NCI-H2081 (cell line): Measurements from ENCODE around the gene FRY.
"Not testable (repeated sequence)": the region's sequence is repeated elsewhere in the genome, so short reads cannot be mapped to it uniquely, and the experiment has no call there.

Experiments
- DNase-seq, 2 experiments: peaks; one replicate each; lab custom pipeline; 2025; lab: John Stamatoyannopoulos, UW

FRY gene

GRCh38 chr13:32031025-32031814 is at the start of gene FRY:
FRY (plus strand) TSS chr13:32031774; CDS start chr13:32031796, 22 bp downstream.
- peak; percentile 59 to 77 for DNase-seq

GRCh38 chr13:31982124-31982523 is 49.5 kb upstream of the FRY start:
- no peak for DNase-seq

- peak; percentile 46 to 67 for DNase-seq
Measured at GRCh38 chr13:31982540-31982939, 49.0 kb upstream of the FRY start.

GRCh38 chr13:31983696-31984095 is 47.9 kb upstream of the FRY start:
- not testable (repeated sequence) for DNase-seq

- not testable (repeated sequence) for DNase-seq
Measured at GRCh38 chr13:31984388-31984787, 47.2 kb upstream of the FRY start.

GRCh38 chr13:31986676-31987470 is 44.7 kb upstream of the FRY start:
- DNase-seq: peak; percentile 49 to 85

- DNase-seq: no peak
Measured at GRCh38 chr13:31987535-31988170, 43.9 kb upstream of the FRY start.

- DNase-seq: not testable (repeated sequence)
Measured at GRCh38 chr13:31994367-31994766, 37.2 kb upstream of the FRY start.

- DNase-seq: no peak
Measured at GRCh38 chr13:31996601-31997000, 35.0 kb upstream of the FRY start.

- no peak for DNase-seq
Measured at GRCh38 chr13:31997641-31998040, 33.9 kb upstream of the FRY start.

GRCh38 chr13:31998131-31998530 is 33.4 kb upstream of the FRY start:
- no peak for DNase-seq

- not testable (repeated sequence) for DNase-seq
Measured at GRCh38 chr13:32000754-32001153, 30.8 kb upstream of the FRY start.

- peak in 1 of 2 experiments; percentile 24 for DNase-seq
Measured at GRCh38 chr13:32001154-32001768, 30.3 kb upstream of the FRY start.

GRCh38 chr13:32001769-32002168 is 29.8 kb upstream of the FRY start:
- DNase-seq: no peak

GRCh38 chr13:32002873-32003272 is 28.7 kb upstream of the FRY start:
- DNase-seq: peak in 1 of 2 experiments; percentile 37

GRCh38 chr13:32007494-32007893 is 24.1 kb upstream of the FRY start:
- no peak for DNase-seq

GRCh38 chr13:32008518-32009175 is 22.9 kb upstream of the FRY start:
- DNase-seq: no peak

GRCh38 chr13:32009362-32009761 is 22.2 kb upstream of the FRY start:
- no peak for DNase-seq

- DNase-seq: no peak
Measured at GRCh38 chr13:32010136-32010535, 21.4 kb upstream of the FRY start.

GRCh38 chr13:32011971-32012370 is 19.6 kb upstream of the FRY start:
- DNase-seq: no peak

- DNase-seq: no peak
Measured at GRCh38 chr13:32013181-32013580, 18.4 kb upstream of the FRY start.

- no peak for DNase-seq
Measured at GRCh38 chr13:32016119-32016518, 15.5 kb upstream of the FRY start.
